GM18870 (cell line): ENCODE data around the gene REEP1.

Experiments
- ATAC-seq: cut with Tn5 transposase; IDR thresholded peaks from one replicate; pipeline ENCODE4 v1.9.1; 2021; ENCODE audit warnings: moderate library complexity; ENCODE audit not compliant: unreplicated experiment

Gene REEP1

DNA sequence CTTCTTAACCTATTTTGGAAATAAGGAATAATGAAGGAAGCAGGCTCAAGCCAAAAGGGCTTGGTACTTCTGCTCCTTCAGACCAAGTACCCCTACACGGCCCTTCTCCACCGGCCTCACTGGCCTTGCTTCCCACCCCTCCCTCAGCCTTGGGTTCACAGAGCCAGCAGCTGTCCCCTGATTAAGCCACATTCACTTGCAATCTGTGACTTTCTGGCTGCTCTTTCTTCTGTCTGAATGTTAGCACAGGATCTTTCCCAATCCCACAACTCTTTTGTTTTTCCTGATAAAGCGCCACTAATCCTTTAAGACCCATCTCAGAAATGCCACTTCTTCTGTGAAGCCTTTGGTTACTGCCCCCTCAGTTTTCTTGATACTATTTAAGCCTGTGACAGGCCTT is 52.4 kb downstream of the REEP1 start:
- ATAC-seq, result no peak

DNA sequence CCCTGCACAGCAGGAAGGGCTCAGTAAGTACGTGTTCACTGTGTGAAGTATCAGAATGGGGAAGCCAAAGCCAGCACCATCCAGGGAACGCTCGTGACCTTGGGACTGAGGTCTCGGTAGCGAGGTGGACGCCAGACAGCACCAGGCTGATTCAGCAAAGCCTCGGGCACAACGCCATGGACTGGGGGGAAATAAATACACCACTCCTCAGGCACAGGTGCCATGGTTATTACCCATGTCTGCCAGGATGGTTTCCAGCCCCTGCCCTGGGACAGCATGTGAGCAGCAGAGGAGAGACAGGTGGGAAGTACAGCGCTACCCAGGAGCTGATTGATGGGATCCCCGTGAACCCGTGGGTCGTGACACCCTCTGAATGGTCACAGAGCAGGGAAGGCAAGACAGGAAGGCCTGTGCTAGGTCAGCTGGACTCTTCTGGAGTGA is 53.0 kb downstream of the REEP1 start:
- ATAC-seq, result no peak

GRCh38 chr2:86283411-86284030 is 53.9 kb downstream of the REEP1 start:
- ATAC-seq, result no peak

- ATAC-seq, result no peak
Observed at GRCh38 chr2:86281066-86281700, 56.2 kb downstream of the REEP1 start.

- no peak for ATAC-seq
Observed at GRCh38 chr2:86280191-86280667, 57.2 kb downstream of the REEP1 start.

DNA sequence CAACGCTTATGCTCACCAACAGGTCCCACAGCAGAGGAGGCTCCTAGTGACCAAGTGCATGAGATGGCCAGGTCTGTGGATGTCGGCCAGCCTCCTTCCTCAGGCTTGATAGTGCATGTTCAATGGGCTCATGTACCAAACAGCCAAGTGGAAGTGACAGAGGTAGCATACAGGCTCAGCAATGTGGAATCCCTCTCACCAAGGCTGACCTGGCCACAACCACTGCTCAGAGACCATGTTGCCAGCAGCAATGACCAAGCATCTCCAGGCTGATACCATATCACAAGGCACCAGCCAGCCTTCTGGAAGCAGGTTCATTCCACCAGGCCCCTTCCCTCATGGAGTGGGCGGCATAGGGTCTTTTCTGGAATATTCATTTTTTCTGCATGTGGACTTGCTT is 61.5 kb downstream of the REEP1 start:
- no peak for ATAC-seq

GRCh38 chr2:86275384-86275799 is 62.0 kb downstream of the REEP1 start:
- peak; percentile 12 for ATAC-seq

DNA sequence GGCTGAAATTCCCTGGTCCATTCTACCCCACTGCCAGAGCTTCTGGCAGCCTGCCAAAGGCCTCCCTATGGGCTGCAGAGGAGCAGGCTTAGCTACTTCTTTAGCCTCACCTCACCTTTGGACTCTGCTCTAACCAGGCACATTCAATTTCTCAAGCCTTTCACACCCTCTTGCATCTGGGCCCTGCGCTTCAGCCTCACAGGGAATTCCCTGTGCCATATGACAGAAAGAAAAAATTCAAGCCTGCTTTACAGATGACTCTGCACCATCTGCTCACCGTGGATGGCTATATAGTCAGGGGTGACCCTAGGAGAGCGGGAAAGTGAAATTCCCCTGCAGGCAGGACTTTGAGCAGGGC is 62.5 kb downstream of the REEP1 start:
- peak; percentile 88 for ATAC-seq

- peak; percentile 51 for ATAC-seq
Observed at GRCh38 chr2:86274265-86274917, 63.0 kb downstream of the REEP1 start.

DNA sequence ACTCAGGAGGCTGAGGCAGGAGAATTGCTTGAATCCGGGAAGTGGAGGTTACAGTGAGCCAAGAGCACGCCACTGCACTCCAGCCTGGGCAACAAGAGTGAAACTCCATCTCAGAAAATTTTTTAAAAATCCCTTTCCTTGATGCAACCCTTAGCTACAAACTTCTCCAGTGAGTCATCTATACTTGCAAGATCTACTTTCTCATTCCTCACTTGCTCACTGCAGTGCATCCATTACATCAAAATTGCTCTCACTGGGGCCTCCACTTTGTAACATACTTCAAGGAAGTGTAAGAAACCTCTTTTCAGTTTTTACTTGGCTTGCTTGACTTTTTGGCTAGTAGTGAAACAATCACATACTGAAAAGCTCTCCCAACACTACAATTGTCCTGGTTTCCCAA is 65.3 kb downstream of the REEP1 start:
- ATAC-seq, result no peak

GRCh38 chr2:86271248-86271647 is 66.2 kb downstream of the REEP1 start:
- no peak for ATAC-seq

DNA sequence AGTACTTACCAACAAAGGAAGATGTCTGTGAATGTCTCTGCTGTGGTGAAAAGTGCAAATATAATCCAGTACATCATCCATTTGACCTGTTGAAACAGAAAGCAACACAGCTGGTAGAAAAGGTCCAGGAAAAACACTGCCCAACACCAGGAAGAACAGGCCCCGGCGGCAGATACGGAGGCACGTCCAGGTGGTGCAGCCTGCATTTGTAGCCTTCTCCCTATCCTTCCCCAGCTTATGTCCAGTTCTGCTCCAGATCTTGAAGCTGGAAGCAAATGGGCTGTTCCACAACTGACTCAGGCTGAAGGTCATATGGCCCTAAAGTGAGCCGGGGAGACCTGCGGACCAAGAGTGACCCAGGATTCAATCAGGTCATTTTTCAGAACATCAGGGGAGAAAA is 73.5 kb downstream of the REEP1 start:
- no peak for ATAC-seq

DNA sequence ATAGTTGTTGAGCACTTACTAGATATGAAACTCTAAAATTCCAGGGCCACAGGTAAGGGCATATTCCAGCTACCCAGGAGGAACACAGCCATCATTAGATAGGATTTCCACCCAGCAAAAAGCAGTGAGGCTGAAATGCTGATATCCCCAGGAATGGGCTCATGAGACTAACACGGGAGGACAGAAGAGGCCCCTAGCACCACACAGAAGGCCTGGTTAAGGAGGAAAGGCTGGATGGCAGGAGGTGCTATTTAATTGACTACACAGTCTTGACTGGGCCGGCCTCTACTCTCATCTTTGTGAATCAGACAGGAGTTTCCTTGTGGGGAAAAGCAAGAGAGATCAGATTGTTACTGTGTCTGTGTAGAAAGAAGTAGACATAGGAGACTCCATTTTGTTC is 76.4 kb downstream of the REEP1 start:
- no peak for ATAC-seq

- ATAC-seq, result no peak
Observed at GRCh38 chr2:86258106-86258505, 79.3 kb downstream of the REEP1 start.

DNA sequence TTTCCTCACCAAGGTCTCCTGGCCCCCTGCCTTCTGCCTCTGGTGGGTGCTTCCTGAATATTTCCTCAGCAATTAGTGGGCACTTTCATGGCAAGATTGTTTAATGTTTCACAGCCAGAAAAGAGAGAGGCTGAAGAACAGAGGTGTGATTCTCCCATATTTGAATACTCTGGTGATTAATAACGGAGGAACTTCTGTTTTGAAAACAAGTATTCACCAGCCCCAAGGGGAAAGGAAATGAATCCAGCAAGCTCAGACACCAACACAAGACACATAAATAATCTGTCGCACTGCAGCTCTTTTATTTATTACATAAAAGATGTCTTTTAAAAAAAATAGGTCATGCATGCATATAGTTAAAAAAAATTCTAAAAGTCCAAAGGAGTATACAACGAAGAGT is 80.4 kb downstream of the REEP1 start:
- no peak for ATAC-seq

- no peak for ATAC-seq
Observed at GRCh38 chr2:86256300-86256699, 81.1 kb downstream of the REEP1 start.

DNA sequence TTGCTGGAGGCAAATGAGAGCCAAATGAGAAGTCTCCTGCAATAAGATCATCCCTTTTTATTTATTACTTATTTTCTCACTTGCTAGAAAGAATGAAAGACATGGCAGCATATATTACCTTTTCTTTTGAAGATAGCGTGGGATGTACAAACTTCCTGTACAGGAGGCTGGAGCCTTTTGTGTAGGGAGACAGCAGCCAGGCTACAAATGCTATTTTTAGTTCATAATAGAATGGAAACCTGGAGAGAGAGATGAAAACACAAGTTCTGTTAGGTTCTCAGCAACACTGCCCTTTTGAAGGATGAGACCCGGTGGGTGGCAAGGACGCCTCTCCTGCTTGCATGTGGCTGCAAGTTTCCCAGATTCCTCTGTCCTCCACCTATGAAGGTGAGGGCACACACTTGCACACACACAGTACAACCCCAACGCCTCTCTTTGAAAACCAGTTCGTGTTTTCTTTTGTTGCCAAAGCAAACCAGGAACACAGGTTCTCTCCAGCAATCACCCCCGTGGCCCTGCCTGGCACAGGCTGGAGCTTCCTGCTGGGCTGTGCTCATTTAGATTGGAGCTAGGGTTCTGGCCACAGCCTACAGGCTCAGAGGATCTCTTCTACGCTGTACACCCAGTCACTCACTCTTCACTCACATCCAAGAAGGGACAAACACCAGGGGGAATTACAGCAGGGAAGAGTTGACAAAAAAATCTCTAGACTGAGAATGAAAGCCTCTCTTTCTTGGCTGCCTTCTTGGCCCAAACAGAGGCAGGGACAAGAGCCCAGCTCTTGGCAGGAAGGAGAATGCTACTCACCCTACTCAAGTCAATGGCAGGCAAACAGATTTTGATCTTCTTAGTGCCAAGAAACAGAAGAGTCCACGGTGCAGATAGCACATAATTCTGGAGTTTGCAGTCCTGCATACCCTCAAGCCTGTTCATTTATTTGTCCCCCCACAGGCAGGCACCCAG is 82.6 kb downstream of the REEP1 start:
- no peak for ATAC-seq

GRCh38 chr2:86253424-86253823 is 84.0 kb downstream of the REEP1 start:
- ATAC-seq, result no peak

DNA sequence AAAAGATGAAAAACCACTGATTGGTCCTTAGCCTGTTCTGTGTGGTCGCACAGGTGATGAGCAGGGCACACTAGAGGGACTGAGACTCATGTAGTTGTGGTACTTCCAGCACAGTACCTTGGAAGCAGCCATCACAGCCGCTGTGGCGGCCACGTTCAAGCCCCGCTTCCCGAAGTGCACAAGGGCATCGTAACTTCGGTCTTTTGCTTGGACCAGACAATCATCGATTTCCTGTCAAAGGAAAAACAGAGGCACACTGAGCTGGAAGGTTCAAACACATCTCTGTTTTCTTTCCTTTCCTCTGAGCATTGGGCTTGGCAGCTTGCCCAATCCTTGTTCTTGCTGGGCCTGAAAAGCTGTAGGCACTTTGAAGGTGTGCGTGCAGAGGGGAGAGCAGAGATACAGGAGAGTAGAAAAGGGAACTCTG is 85.6 kb downstream of the REEP1 start:
- no peak for ATAC-seq

GRCh38 chr2:86249579-86250391 is 87.6 kb downstream of the REEP1 start:
- peak; percentile 83 for ATAC-seq
